Natural killer cell (primary cell): ENCODE measurements around the gene KLK1. TPM values are rescaled to one million over a fixed set of nuclear protein-coding genes. Genes with fewer than 3 reads are reported as not detected.
A peak's percentile ranks its signal among the peaks of the same experiment; 100 is the strongest.

Experiments used
- ATAC-seq, 3 donors: fragments of 150-1000 bp in 2 of 3; fragments of 200-7000 bp in 1 of 3; cut with Tn5 transposase; 1 replicate in 1 of 3; 2 replicates in 2 of 3; pipeline ENCODE4 v1.10.0; 2021; ENCODE audit warnings: mild to moderate bottlenecking in 2 of 3, moderate library complexity in 2 of 3
- DNase-seq, 2 donors: peaks; one replicate each; pipeline versions ENCODE4 v3.0.0 to v3.0.0-alpha.2; 2013 to 2021; ENCODE audit warnings: mixed read lengths in 1 of 2
- H3K27ac ChIP-seq: one replicate; pipeline ENCODE4 v1.5.1; 2013; ENCODE audit warnings: mild to moderate bottlenecking, low read length
- H3K27me3 ChIP-seq: one replicate; pipeline ENCODE4 v1.6.1; 2013; ENCODE audit warnings: low read length; ENCODE audit not compliant: control insufficient read depth, insufficient read depth
- H3K36me3 ChIP-seq: one replicate; pipeline ENCODE4 v1.6.1; 2013; ENCODE audit warnings: low read length; ENCODE audit not compliant: control insufficient read depth, insufficient read depth
- H3K4me1 ChIP-seq: one replicate; pipeline ENCODE4 v1.6.1; 2013; ENCODE audit warnings: low read length; ENCODE audit not compliant: control insufficient read depth, insufficient read depth
- H3K4me3 ChIP-seq: one replicate; pipeline ENCODE4 v1.5.1; 2013; ENCODE audit warnings: low read length
- H3K9me3 ChIP-seq: one replicate; pipeline ENCODE4 v1.6.1; 2013; ENCODE audit warnings: low read length; ENCODE audit not compliant: control insufficient read depth, insufficient read depth
- H3K27ac Mint-ChIP-seq, 2 donors: one replicate each; pipeline ENCODE4 v1.8.0; 2022; ENCODE audit warnings: mild to moderate bottlenecking in 2 of 2, mixed read lengths in 2 of 2, moderate library complexity in 1 of 2
- H3K27me3 Mint-ChIP-seq, 2 donors: one replicate each; pipeline ENCODE4 v1.8.0; 2022; ENCODE audit warnings: low read depth in 2 of 2, mixed read lengths in 2 of 2
- H3K36me3 Mint-ChIP-seq: one replicate; pipeline ENCODE4 v1.8.0; 2022; ENCODE audit warnings: mixed read lengths
- H3K4me1 Mint-ChIP-seq, 2 donors: one replicate each; pipeline ENCODE4 v1.8.0; 2022; ENCODE audit warnings: mixed read lengths in 2 of 2
- H3K4me3 Mint-ChIP-seq: one replicate; pipeline ENCODE4 v1.8.0; 2022; ENCODE audit warnings: mild to moderate bottlenecking, moderate library complexity, mixed read lengths
- H3K9me3 Mint-ChIP-seq, 2 donors: one replicate each; pipeline ENCODE4 v1.8.0; 2022; ENCODE audit warnings: mixed read lengths in 2 of 2
- CTCF ChIP-seq: fragments of 200-600 bp; IDR thresholded peaks from one replicate; pipeline ENCODE4 v1.8.0; 2022; ENCODE audit warnings: antibody characterized with exemption
- WGBS: methylation state at CpG from one replicate; pipeline ENCODE4 v1.1.7; 2013; ENCODE audit warnings: missing lambda C conversion rate; ENCODE audit not compliant: insufficient coverage; 5-methylcytosine and 5-hydroxymethylcytosine counted together
- intact Hi-C: fragments of 100-400 bp; cut with micrococcal nuclease; formaldehyde crosslinking; loops from one replicate; pipeline ENCODE4 v1.14.2; 2022
- total RNA-seq, 4 donors: library from RNA; stranded (reverse); fragments of 120-200 nt in 1 of 4; gene quantifications; one replicate each; pipeline versions ENCODE4 v1.2.3 to v1.2.4, GENCODE V29; 2013 to 2022

The KLK1 gene
- total RNA-seq, 3 donors from 2014 or later (not counting 1 experiment from before 2014, with no cell fraction given) = not detected

- intact Hi-C loops = no loop called here
- TF ChIP-seq CTCF = no peak
- H3K9me3 ChIP-seq = no peaks in the 10 kb centered on the region
- no peak for DNase-seq
- no peak overlapping the region for H3K4me3 ChIP-seq
- H3K27me3 Mint-ChIP-seq = peaks cover 19 to 30% of the 10 kb centered on the region in 2 donors
- peaks cover 8% of the 10 kb centered on the region for H3K27me3 ChIP-seq
- no peaks in the 10 kb centered on the region for H3K9me3 Mint-ChIP-seq
- no peaks in the 10 kb centered on the region for H3K36me3 ChIP-seq
- H3K36me3 Mint-ChIP-seq = no peaks in the 10 kb centered on the region
- no peak overlapping the region for H3K27ac ChIP-seq
- H3K4me1 Mint-ChIP-seq = peaks cover 5 to 21% of the 10 kb centered on the region in 2 donors
- 75% methylated on average over 10 of the region's 10 CpGs for WGBS
- no peak overlapping the region for H3K27ac Mint-ChIP-seq
- no peak for ATAC-seq
- peaks cover 12% of the 10 kb centered on the region for H3K4me1 ChIP-seq
- H3K4me3 Mint-ChIP-seq = peak overlapping the region; percentile 87
Measured at GRCh38 chr19:50837300-50837699, 13.7 kb upstream of the KLK1 start.

- no peak for ATAC-seq
- 52% methylated on average over 19 of the region's 19 CpGs for WGBS
Measured at GRCh38 chr19:50836543-50837195, 13.1 kb upstream of the KLK1 start.

GRCh38 chr19:50835785-50836542, 12.4 kb upstream of the KLK1 start:
- Mint-ChIP-seq H3K4me1 (peaks cover 5 to 21% of the 10 kb centered on the region in 2 donors), H3K36me3 (no peaks in the 10 kb centered on the region), H3K27ac (peak overlapping the region in 1 of 2 donors; percentile 81), H3K9me3 (no peaks in the 10 kb centered on the region), H3K27me3 (peaks cover 19 to 34% of the 10 kb centered on the region in 2 donors), H3K4me3 (peak overlapping the region; percentile 87)
- Histone ChIP-seq H3K4me1 (peaks cover 12% of the 10 kb centered on the region), H3K36me3 (no peaks in the 10 kb centered on the region), H3K27me3 (peaks cover 8% of the 10 kb centered on the region), H3K4me3 (peak overlapping the region; percentile 52), H3K9me3 (no peaks in the 10 kb centered on the region), H3K27ac (no peak overlapping the region)
- intact Hi-C loops = no loop called here
- ATAC-seq = peak; percentile 72 to 94 (median 93)
- peak; percentile 72 to 75 for DNase-seq
- TF ChIP-seq CTCF = no peak
- 3% methylated on average over 67 of the region's 67 CpGs for WGBS

More at GRCh38 chr19:50836543-50837195, 13.1 kb upstream of the KLK1 start:
- TF ChIP-seq CTCF = no peak
- H3K4me1 Mint-ChIP-seq = peaks cover 5 to 21% of the 10 kb centered on the region in 2 donors
- Histone ChIP-seq H3K27ac (no peak overlapping the region), H3K9me3 (no peaks in the 10 kb centered on the region), H3K27me3 (peaks cover 8% of the 10 kb centered on the region), H3K36me3 (no peaks in the 10 kb centered on the region), H3K4me3 (no peak overlapping the region), H3K4me1 (peaks cover 12% of the 10 kb centered on the region)
- intact Hi-C loops = no loop called here
- H3K27ac Mint-ChIP-seq = peak overlapping the region in 1 of 2 donors; percentile 81
- H3K9me3 Mint-ChIP-seq = no peaks in the 10 kb centered on the region
- no peaks in the 10 kb centered on the region for H3K36me3 Mint-ChIP-seq
- H3K4me3 Mint-ChIP-seq = peak overlapping the region; percentile 87
- no peak for DNase-seq
- peaks cover 19 to 30% of the 10 kb centered on the region in 2 donors for H3K27me3 Mint-ChIP-seq
